ENCODE results near the gene TMEM116. TPM values are rescaled to one million over a fixed set of nuclear protein-coding genes. Genes with fewer than 3 reads are reported as not detected.

TMEM116 gene
- total RNA-seq, 1 donor from 2014 or later: 28.4 TPM

- Histone ChIP-seq H4K20me1 (ENCODE audit: low read depth) (no peaks in the 10 kb centered on the region), H3K4me2 (no peak overlapping the region), H3K27ac (no peak overlapping the region), H3K4me1 (peaks cover 10% of the 10 kb centered on the region), H3K79me2 (ENCODE audit: low read depth) (peaks cover 28% of the 10 kb centered on the region), H2AFZ (replicated peaks) (no peak overlapping the region), H3K9me3 (ENCODE audit: low read depth) (no peaks in the 10 kb centered on the region), H3F3A (ENCODE audit: low read depth) (peaks cover 33% of the 10 kb centered on the region), H3K36me3 (no peaks in the 10 kb centered on the region), H3K27me3 (no peaks in the 10 kb centered on the region), H3K4me3 (no peak overlapping the region), H3K9ac (no peak overlapping the region)
- H3K27ac Mint-ChIP-seq: no peak overlapping the region
- peaks cover 8% of the 10 kb centered on the region for H3K36me3 Mint-ChIP-seq
- no peak overlapping the region for H3K4me3 Mint-ChIP-seq
- no peaks in the 10 kb centered on the region for H3K9me3 Mint-ChIP-seq
- H3K4me1 Mint-ChIP-seq: peaks cover 15% of the 10 kb centered on the region
- H3K27me3 Mint-ChIP-seq (ENCODE audit: insufficient read depth, low read depth): no peaks in the 10 kb centered on the region
- DNase-seq (ENCODE audit: low spot score): no peak
- TF ChIP-seq CTCF (IDR thresholded peaks at IDR 0.05) (no peak), EZH2 (IDR thresholded peaks at IDR 0.05) (no peak), EZH2phosphoT487 (IDR thresholded peaks at IDR 0.05) (no peak)
These were observed 4.0 kb downstream of the TMEM116 start for GRCh38 chr12:112008918-112009317.

- Histone ChIP-seq H3K36me3 (no peaks in the 10 kb centered on the region), H3K9me3 (ENCODE audit: low read depth) (no peaks in the 10 kb centered on the region), H3K4me2 (no peak overlapping the region), H2AFZ (replicated peaks) (no peak overlapping the region), H3K4me3 (no peak overlapping the region), H3K9ac (no peak overlapping the region), H3K79me2 (ENCODE audit: low read depth) (peaks cover 21% of the 10 kb centered on the region), H3K4me1 (peaks cover 10% of the 10 kb centered on the region), H4K20me1 (ENCODE audit: low read depth) (no peaks in the 10 kb centered on the region), H3K27ac (no peak overlapping the region), H3K27me3 (no peaks in the 10 kb centered on the region), H3F3A (ENCODE audit: low read depth) (peaks cover 27% of the 10 kb centered on the region)
- Mint-ChIP-seq H3K4me1 (peaks cover 15% of the 10 kb centered on the region), H3K9me3 (no peaks in the 10 kb centered on the region), H3K27ac (no peak overlapping the region), H3K36me3 (peaks cover 11% of the 10 kb centered on the region), H3K27me3 (ENCODE audit: insufficient read depth, low read depth) (no peaks in the 10 kb centered on the region), H3K4me3 (no peak overlapping the region)
- DNase-seq (ENCODE audit: low spot score): no peak
- TF ChIP-seq EZH2phosphoT487 (IDR thresholded peaks at IDR 0.05) (no peak), CTCF (IDR thresholded peaks at IDR 0.05) (no peak), EZH2 (IDR thresholded peaks at IDR 0.05) (no peak)
These were observed 5.0 kb downstream of the TMEM116 start for GRCh38 chr12:112007945-112008344.

GRCh38 chr12:112005419-112006395 lies 7.3 kb downstream of the TMEM116 start:
- Mint-ChIP-seq H3K36me3 (peaks cover 5% of the 10 kb centered on the region), H3K4me3 (no peak overlapping the region), H3K9me3 (no peaks in the 10 kb centered on the region), H3K27ac (no peak overlapping the region), H3K4me1 (no peaks in the 10 kb centered on the region), H3K27me3 (ENCODE audit: insufficient read depth, low read depth) (no peaks in the 10 kb centered on the region)
- Histone ChIP-seq H3K36me3 (no peaks in the 10 kb centered on the region), H3K27me3 (no peaks in the 10 kb centered on the region), H2AFZ (replicated peaks) (peak overlapping the region; percentile 48), H3K9me3 (ENCODE audit: low read depth) (no peaks in the 10 kb centered on the region), H3K4me2 (peak overlapping the region; percentile 7), H3K4me3 (no peak overlapping the region), H3K79me2 (ENCODE audit: low read depth) (peaks cover under 1% of the 10 kb centered on the region), H3F3A (ENCODE audit: low read depth) (peaks cover 17% of the 10 kb centered on the region), H3K9ac (no peak overlapping the region), H4K20me1 (ENCODE audit: low read depth) (no peaks in the 10 kb centered on the region), H3K4me1 (no peaks in the 10 kb centered on the region), H3K27ac (no peak overlapping the region)
- DNase-seq (ENCODE audit: low spot score): peak; percentile 35
- no peak for TF ChIP-seq EZH2phosphoT487 (IDR thresholded peaks at IDR 0.05)
- TF ChIP-seq EZH2 (IDR thresholded peaks at IDR 0.05): no peak
- no peak for TF ChIP-seq CTCF (IDR thresholded peaks at IDR 0.05)

Measured in neural progenitor cell (in vitro differentiated cells).